AG20443 (cell line): ENCODE data around the gene NHLRC1.

ENCODE experiments used
- DNase-seq: peaks from one replicate; pipeline ENCODE4 v3.0.0; 2012; ENCODE audit warnings: low spot score, mixed read lengths

The NHLRC1 gene

GRCh38 chr6:18139935-18140621, 17.6 kb upstream of the NHLRC1 start:
- DNase-seq = no peak

GRCh38 chr6:18138906-18139305, 16.4 kb upstream of the NHLRC1 start:
- no peak for DNase-seq

DNA sequence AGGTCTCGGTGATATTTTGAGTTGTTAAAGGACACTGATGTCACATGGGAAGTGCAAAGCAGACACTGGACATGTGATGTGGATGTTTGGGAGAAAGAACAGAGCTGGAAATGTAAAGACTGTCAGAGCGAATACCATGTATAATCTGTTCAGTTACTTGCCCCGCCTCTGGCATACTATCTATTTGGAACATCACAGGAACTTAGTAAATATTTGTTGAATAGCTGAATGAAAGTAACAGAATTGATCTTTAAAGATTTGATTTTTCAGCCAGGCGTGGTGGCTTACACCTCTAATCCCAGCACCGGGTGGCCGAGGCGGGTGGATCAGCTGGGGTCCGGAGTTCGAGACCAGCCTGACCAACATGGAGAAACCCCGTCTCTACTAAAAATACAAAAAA, 13.8 kb upstream of the NHLRC1 start:
- no peak for DNase-seq

DNA sequence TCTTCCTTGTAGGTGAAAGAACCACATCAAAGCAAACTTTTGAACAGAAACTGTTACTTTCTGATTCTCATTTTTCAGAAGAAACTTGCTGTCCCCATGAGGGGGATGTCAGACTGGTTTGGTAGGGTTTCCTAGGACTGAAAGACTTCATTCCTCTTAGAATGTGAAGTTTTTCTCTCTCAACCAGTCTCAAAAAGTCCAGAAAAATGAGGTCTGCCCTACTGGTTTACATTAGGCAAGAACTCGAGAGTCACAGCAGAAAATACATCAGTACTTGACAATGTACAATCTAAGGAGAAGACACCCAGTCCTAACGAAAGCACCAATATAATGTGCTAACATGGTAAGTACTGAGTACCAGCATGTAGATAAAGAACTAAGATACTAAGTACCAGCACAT, 12.7 kb upstream of the NHLRC1 start:
- DNase-seq = no peak

- no peak for DNase-seq
Measured at GRCh38 chr6:18132346-18132745, 9.9 kb upstream of the NHLRC1 start.

- peak; percentile 32 for DNase-seq
Measured at GRCh38 chr6:18126121-18126520, 3.6 kb upstream of the NHLRC1 start.

DNA sequence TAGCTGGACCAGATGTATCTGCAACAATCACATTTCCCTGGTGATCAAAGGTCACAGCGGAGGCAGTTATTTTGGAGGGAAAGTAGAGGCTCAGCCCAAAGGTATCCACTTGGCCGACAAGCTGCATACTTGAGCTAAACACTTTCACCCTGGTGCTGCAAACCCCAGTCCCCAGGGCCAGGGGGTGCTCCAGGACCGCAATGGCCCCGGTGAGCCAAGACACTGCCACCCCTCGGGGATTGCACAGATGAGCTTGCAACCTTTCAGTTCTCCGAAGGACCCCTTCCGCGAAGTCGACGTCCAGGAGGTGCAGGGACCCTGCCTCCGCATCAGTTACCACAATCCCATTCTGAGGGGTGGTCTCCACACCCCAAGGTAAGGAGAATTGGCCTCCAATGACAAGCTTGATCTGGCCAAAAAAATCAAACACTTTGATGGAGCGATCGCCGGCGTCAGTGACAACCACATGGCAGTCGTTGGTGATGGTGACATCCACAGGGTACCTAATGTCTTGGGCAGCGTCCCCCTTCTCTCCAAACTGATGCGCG, 823 bp downstream of the NHLRC1 start:
- no peak for DNase-seq

- DNase-seq = no peak
Measured at GRCh38 chr6:18119236-18119635, 3.2 kb downstream of the NHLRC1 start.

GRCh38 chr6:18118330-18118729, 4.1 kb downstream of the NHLRC1 start:
- peak; percentile 43 for DNase-seq

GRCh38 chr6:18117136-18117535, 5.3 kb downstream of the NHLRC1 start:
- DNase-seq = no peak

DNA sequence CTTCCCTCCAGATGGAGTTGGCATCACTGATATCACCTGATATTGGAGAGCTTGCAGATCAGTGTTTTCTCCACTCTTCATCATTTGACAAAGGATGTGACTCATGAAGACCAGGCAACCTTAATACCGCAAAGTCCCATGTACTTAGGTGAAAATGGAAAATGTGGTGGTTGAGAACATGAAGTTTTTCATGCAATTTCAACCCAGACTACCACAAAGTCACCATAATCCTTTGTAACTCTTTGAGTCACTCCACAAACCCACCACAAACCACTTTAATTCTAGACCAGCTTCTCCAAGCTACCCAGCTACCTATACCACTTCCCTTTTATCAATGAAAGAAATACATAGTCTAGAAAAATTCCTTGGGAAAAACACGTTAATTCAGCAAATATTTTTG, 7.1 kb downstream of the NHLRC1 start:
- DNase-seq = no peak

GRCh38 chr6:18110162-18110561, 12.3 kb downstream of the NHLRC1 start:
- DNase-seq = no peak

DNA sequence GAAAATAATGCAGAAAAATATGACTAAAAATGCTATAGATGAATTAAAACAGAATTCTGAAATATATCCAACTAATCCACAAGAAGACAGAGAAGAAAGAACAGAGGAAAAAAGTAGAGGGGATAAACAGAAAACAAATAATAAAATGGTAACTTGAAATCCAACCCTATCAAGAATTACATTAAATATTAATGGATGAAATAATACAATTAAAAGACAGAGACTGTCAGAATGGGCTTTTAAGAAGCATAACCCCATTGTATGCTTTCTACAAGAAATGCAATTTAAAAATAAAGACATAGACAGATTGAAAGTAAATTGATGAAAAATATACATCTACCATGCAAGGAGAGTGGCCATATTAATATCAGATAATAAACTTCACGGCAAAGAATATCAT, 15.4 kb downstream of the NHLRC1 start:
- DNase-seq = no peak

DNA sequence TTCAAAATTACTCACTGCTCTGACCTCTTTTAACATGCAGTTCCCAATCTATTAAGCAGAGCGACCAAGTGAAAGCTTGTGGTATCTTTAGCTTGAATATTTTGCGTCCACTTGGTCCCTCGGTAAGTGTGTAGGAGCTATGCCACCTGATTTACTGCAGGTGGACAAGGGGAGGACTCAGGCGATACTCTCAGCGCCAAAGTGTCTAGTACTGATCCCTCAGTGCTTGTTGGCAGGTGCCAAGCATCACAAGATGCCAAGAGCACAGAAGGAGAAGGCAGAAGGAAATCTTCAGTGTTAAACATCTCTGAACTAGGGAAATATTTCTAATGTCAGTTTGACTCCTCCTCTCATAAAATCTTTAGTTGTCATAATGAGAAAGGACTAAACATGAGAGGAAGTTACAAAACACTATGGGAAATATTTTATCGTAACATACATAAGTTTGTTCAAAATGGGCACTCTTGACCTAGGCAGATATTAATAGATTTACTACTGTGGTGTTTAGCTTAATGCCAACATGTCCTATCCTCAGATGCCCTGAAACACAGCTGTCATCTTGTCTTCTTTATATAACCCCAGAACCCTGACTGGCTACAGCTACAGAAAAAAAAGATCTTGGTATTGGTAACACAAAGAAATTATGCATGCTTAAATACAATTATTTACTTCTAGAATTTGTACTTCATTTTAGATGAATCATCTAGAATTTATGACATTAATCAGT, 19.5 kb downstream of the NHLRC1 start:
- DNase-seq = no peak

GRCh38 chr6:18101873-18102272, 20.6 kb downstream of the NHLRC1 start:
- no peak for DNase-seq

- peak; percentile 26 for DNase-seq
Measured at GRCh38 chr6:18101271-18101670, 21.2 kb downstream of the NHLRC1 start.

- DNase-seq = no peak
Measured at GRCh38 chr6:18100296-18100695, 22.2 kb downstream of the NHLRC1 start.

DNA sequence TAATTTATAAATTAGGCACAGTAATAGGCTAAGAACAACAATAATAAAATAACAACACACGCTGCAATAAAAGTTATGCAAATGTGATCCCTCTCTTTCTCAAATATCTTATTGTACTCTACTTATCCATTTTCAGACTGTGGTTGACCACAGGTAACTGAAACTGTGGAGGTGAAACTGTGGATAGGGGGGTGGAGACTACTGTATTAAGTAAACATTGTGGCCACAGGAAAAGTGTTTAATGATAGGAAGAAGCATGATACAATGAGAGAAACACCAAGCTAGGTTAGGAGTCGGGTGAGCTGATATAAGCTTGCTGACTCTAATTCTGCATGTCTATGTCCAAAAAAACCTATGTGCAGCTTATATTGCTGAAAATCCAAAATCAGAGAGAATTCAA, 23.0 kb downstream of the NHLRC1 start:
- DNase-seq = no peak

GRCh38 chr6:18096423-18096822, 26.1 kb downstream of the NHLRC1 start:
- no peak for DNase-seq

GRCh38 chr6:18091382-18091781, 31.1 kb downstream of the NHLRC1 start:
- no peak for DNase-seq

- no peak for DNase-seq
Measured at GRCh38 chr6:18090349-18090786, 32.1 kb downstream of the NHLRC1 start.

GRCh38 chr6:18088419-18089296, 33.8 kb downstream of the NHLRC1 start:
- DNase-seq = no peak
